K562 (cell line): ENCODE data around the gene FAM151A. TPM values are rescaled to one million over a fixed set of nuclear protein-coding genes. Genes with fewer than 3 reads are reported as not detected.
A peak's percentile ranks its signal among the peaks of the same experiment; 100 is the strongest.

Source experiments
- BHLHE40 ChIP-seq: IDR thresholded peaks from 2 replicates; pipeline ENCODE4 v1.6.1; 2011; ENCODE audit warnings: low read length, improper control_type of control experiment
- ETS1 ChIP-seq: conservative IDR thresholded peaks from 2 replicates; pipeline ENCODE4 v1.6.1; 2011; ENCODE audit warnings: low read depth, mild to moderate bottlenecking, low read length; ENCODE audit not compliant: control insufficient read depth
- HIVEP1 ChIP-seq: fragments of 250-450 bp; sonication (Bioruptor Pico); IDR thresholded peaks from 2 replicates; pipeline ENCODE4 v1.4.0; 2020; ENCODE audit warnings: mild to moderate bottlenecking
- HOXB6 ChIP-seq: fragments of 250-450 bp; sonication (Bioruptor Pico); IDR thresholded peaks from 2 replicates; pipeline ENCODE4 v1.5.1; 2022; ENCODE audit warnings: mild to moderate bottlenecking, borderline replicate concordance
- JUND ChIP-seq, 2 experiments: IDR thresholded peaks; 2 replicates in 1 of 2; 3 replicates in 1 of 2; pipeline ENCODE4 v1.6.1; 2011; ENCODE audit warnings: borderline replicate concordance in 2 of 2, low read depth in 2 of 2, low read length in 2 of 2, improper control_type of control experiment in 1 of 2, missing biosample characterization in 1 of 2, missing genetic modification characterization in 1 of 2, missing genetic modification reagents in 1 of 2
- KLF16 ChIP-seq: IDR thresholded peaks from 2 replicates; pipeline ENCODE4 v1.6.1; 2016; ENCODE audit warnings: antibody characterized with exemption
- NCOR1 ChIP-seq: fragments of 450-650 bp; IDR thresholded peaks from 2 replicates; pipeline ENCODE4 v1.6.1; 2016; ENCODE audit warnings: mild to moderate bottlenecking, moderate library complexity
- PRDM10 ChIP-seq: fragments of 450-650 bp; IDR thresholded peaks from 2 replicates; pipeline ENCODE4 v1.6.1; 2018; ENCODE audit not compliant: partially characterized antibody
- ZBTB40 ChIP-seq, 2 experiments: fragments of 450-650 bp in 1 of 2; sonication (generic) in 1 of 2; formaldehyde crosslinking in 1 of 2; IDR thresholded peaks; 2 replicates each; pipeline versions ENCODE4 v1.7.1 to v1.9.0; 2016 to 2022; ENCODE audit warnings: inconsistent platforms in 1 of 2, mild to moderate bottlenecking in 1 of 2, missing genetic modification reagents in 1 of 2
- ZNF583 ChIP-seq: fragments of 250-450 bp; sonication (Bioruptor Pico); IDR thresholded peaks from 2 replicates; pipeline ENCODE4 v1.4.0; 2020
- polyA plus RNA-seq, 8 experiments: library from polyadenylated mRNA; depleted of rRNA in 4 of 8; stranded (reverse) in 5 of 8; unstranded in 3 of 8; fragments of >200 nt; fragmentation: Nextera tagmentation in 2 of 8; fragmentation: Illumina TruSeq in 1 of 8; extraction: Ambion mirVana in 2 of 8; extraction: Trizol in 1 of 8; gene quantifications; 2 replicates each; pipeline versions ENCODE4 v1.2.1 to v1.2.3, GENCODE V29; 2011 to 2014; ENCODE audit warnings: inconsistent platforms in 1 of 8, missing spikeins in 1 of 8
- total RNA-seq, 7 experiments: library from RNA; depleted of rRNA in 6 of 7; stranded (reverse); fragments of >200 nt in 6 of 7; fragmentation: Illumina TruSeq in 2 of 7; extraction: Trizol in 2 of 7; gene quantifications; 2 replicates each; pipeline versions ENCODE4 v1.2.1 to v1.2.3, GENCODE V29; 2011 to 2021; ENCODE audit warnings: low replicate concordance in 1 of 7

FAM151A gene
- total and polyA plus RNA-seq, 9 of the 15 experiments (the other 6 are each of a cell fraction or from before 2014, with no cell fraction given): not detected

- TF ChIP-seq ZBTB40 (IDR thresholded peaks at IDR 0.05) (no peak), ZBTB40 (CRISPR knock-in tag; IDR thresholded peaks at IDR 0.05) (no peak), ZNF583 (CRISPR knock-in tag) (peak; percentile 80; the same call in 1 of the 2 replicates), PRDM10 (no peak), BHLHE40 (peak; percentile 87), JUND (IDR thresholded peaks at IDR 0.05; ENCODE audit: borderline replicate concordance, low read depth, low read length) (no peak), JUND (tag; IDR thresholded peaks at IDR 0.05; ENCODE audit: borderline replicate concordance, low read depth, low read length) (no peak; the same call in 2 of the 3 replicates), HOXB6 (CRISPR knock-in tag) (no peak), KLF16 (no peak), NCOR1 (no peak), ETS1 (no peak), HIVEP1 (CRISPR knock-in tag) (no peak)
Measured at GRCh38 chr1:54577612-54578011, 45.7 kb downstream of the FAM151A start (continued).
